Uterus (tissue), 2 donors: ENCODE measurements around the gene EDN2.

Experiments
- CTCF ChIP-seq, 4 experiments: fragments of 200-600 bp in 2 of 4; fragments of 450-650 bp in 2 of 4; sonication (generic) in 2 of 4; IDR thresholded peaks; one replicate each; pipeline ENCODE4 v1.5.1; 2016 to 2019; ENCODE audit warnings: antibody characterized with exemption in 4 of 4, mild to moderate bottlenecking in 2 of 4, moderate library complexity in 1 of 4
- POLR2A ChIP-seq, 2 donors: fragments of 450-650 bp; IDR thresholded peaks; one replicate each; pipeline ENCODE4 v1.6.1; 2016; ENCODE audit warnings: antibody characterized with exemption in 2 of 2, mild to moderate bottlenecking in 1 of 2, moderate library complexity in 1 of 2

DNA sequence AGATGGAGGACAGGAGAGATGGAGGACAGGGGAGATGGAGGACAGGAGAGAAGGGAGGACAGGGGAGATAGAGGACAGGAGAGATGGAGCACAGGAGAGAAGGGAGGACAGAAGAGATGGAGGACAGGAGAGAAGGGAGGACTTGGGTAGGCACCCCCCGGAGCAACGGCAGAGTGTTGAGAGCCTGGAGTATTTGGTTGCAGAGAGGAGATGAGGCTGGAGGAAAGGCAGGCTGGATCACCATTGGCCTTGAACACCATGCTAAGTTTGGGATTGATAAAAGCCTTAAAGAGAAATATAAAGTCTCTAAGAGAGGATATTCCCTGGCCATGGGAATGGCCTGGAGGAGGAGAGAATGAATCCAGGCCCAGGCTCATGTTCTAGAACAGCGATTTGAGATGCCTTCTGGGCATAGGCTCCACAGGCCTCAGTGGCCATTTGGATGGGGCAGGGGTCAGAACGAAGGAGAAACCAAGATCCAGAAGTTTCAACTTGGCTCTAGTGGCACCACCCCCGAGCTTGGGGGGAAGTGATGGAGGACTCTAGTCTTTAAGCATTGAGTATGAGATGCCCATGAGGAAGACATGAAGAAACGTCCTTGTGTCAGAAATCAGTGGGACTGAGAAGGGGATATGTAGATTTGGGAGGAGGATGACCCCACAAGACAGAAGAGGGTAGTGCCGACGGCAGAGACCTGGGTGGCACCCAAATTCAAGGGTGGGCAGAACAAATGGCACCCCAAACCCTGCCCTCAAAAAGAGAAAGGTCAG, 47.9 kb upstream of the EDN2 start:
- TF ChIP-seq POLR2A (IDR thresholded peaks at IDR 0.05) (no peak), CTCF (IDR thresholded peaks at IDR 0.05) (no peak)
